ENCODE results near the gene AASS. TPM values are rescaled to one million over a fixed set of nuclear protein-coding genes. Genes with fewer than 3 reads are reported as not detected.

AASS gene
- total RNA-seq, 1 donor: 26.4 TPM

DNA sequence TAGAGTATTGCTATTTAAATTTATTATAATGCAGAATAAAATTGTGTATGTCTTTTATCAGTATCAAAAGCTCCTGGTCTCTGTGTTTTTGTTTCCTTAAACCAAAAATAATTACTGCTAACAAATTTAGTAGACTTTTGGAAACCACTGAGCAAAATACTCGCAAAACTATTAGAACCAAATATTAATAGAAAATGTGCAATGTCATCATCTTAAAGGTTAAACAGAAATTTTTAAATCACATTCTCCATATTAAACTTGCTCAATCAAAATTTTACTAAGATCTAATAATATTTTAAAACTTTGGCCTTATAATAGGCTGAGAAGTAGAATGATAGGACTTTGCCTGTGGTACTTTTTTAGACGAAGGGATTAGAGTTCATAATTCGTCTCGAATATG is 48.4 kb downstream of the AASS start:
- Histone ChIP-seq H2AFZ (ENCODE audit: low read length) (no peak overlapping the region), H3K9me3 (ENCODE audit: low read depth, low read length) (no peaks in the 10 kb centered on the region), H3K4me3 (ENCODE audit: insufficient read depth, low read length) (no peak overlapping the region), H3K27ac (ENCODE audit: low read depth, low read length) (no peak overlapping the region), H3K4me2 (ENCODE audit: insufficient read depth, low read length) (no peak overlapping the region), H4K20me1 (ENCODE audit: insufficient read depth, low read length) (no peaks in the 10 kb centered on the region), H3K79me2 (ENCODE audit: insufficient read depth, low read length) (no peaks in the 10 kb centered on the region), H3K36me3 (ENCODE audit: insufficient read depth, low read length) (no peaks in the 10 kb centered on the region), H3K27me3 (ENCODE audit: insufficient read depth, low read length) (no peaks in the 10 kb centered on the region), H3K4me1 (ENCODE audit: insufficient read depth, low read length) (no peaks in the 10 kb centered on the region)
- TF ChIP-seq, protein P1, sequence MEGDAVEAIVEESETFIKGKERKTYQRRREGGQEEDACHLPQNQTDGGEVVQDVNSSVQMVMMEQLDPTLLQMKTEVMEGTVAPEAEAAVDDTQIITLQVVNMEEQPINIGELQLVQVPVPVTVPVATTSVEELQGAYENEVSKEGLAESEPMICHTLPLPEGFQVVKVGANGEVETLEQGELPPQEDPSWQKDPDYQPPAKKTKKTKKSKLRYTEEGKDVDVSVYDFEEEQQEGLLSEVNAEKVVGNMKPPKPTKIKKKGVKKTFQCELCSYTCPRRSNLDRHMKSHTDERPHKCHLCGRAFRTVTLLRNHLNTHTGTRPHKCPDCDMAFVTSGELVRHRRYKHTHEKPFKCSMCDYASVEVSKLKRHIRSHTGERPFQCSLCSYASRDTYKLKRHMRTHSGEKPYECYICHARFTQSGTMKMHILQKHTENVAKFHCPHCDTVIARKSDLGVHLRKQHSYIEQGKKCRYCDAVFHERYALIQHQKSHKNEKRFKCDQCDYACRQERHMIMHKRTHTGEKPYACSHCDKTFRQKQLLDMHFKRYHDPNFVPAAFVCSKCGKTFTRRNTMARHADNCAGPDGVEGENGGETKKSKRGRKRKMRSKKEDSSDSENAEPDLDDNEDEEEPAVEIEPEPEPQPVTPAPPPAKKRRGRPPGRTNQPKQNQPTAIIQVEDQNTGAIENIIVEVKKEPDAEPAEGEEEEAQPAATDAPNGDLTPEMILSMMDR (IDR thresholded peaks at IDR 0.05; ENCODE audit: extremely low read depth, low read depth, low read length): no peak
- no peak for DNase-seq (ENCODE audit: insufficient read length, low spot score, missing footprints)

DNA sequence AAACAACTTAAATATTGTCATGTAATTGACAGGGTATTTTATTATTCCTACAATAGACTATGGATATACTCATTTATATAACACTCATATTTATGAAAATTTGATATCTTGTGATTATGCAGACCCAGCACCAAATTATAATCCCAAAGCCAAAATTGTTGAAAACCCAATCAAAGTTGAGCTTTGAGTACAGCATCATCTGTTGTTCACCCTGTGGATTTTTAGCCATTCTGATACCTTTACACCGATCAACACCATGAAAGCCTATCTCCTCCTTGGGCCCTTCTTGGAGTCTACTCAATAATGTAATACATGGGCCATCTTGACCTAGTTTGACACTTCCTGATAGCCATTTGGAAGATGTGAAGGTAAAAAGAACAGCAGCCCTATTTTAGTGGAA is 49.5 kb downstream of the AASS start:
- no peaks in the 10 kb centered on the region for H3K79me2 ChIP-seq (ENCODE audit: insufficient read depth, low read length)
- TF ChIP-seq, protein P1 (IDR thresholded peaks at IDR 0.05; ENCODE audit: extremely low read depth, low read depth, low read length): no peak
- H3K4me1 ChIP-seq (ENCODE audit: insufficient read depth, low read length): no peaks in the 10 kb centered on the region
- H3K4me2 ChIP-seq (ENCODE audit: insufficient read depth, low read length): no peak overlapping the region
- no peaks in the 10 kb centered on the region for H3K9me3 ChIP-seq (ENCODE audit: low read depth, low read length)
- no peaks in the 10 kb centered on the region for H3K36me3 ChIP-seq (ENCODE audit: insufficient read depth, low read length)
- H3K27ac ChIP-seq (ENCODE audit: low read depth, low read length): no peak overlapping the region
- H2AFZ ChIP-seq (ENCODE audit: low read length): no peak overlapping the region
- H3K4me3 ChIP-seq (ENCODE audit: insufficient read depth, low read length): no peak overlapping the region
- H4K20me1 ChIP-seq (ENCODE audit: insufficient read depth, low read length): no peaks in the 10 kb centered on the region
- no peak for DNase-seq (ENCODE audit: insufficient read length, low spot score, missing footprints)
- H3K27me3 ChIP-seq (ENCODE audit: insufficient read depth, low read length): no peaks in the 10 kb centered on the region

DNA sequence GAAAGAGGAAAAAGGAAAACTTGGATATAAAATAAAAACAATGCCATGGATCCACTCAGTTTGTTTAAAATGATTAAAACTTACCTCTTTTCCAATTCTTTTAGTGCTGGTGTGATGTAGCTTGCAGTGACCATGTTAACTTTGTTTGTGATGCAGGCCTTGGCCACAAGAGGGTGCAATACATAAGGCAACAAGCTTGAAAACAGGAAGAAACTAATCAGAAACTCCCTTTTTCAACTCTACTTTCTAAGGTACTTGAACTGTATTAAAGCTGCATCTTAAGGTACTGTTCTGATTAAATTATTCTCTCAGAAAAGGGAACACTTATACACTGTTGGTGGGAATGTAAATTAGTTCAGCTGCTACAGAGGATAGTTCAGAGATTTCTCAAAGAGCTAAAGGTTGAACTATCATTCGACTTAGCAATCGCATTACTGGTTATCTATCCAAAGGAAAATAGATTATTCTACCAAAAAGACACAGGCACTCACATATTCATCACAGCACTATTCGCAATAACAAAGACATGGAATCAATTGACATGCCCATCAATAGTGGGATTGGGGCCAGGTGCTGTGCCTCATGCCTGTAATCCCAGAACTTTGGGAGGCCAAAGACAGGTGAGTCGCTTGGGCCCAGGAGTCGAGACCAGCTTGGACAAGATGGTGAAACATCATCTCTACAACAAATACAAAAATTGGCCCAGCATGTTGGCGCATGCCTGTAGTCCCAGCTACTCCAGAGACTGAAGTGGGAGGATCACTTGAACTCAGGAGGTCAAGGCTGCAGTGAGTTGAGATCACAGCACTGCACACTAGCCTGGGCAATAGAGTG is 50.9 kb downstream of the AASS start:
- Histone ChIP-seq H4K20me1 (ENCODE audit: insufficient read depth, low read length) (no peaks in the 10 kb centered on the region), H3K27me3 (ENCODE audit: insufficient read depth, low read length) (no peaks in the 10 kb centered on the region), H3K36me3 (ENCODE audit: insufficient read depth, low read length) (no peaks in the 10 kb centered on the region), H3K4me1 (ENCODE audit: insufficient read depth, low read length) (no peaks in the 10 kb centered on the region), H3K4me2 (ENCODE audit: insufficient read depth, low read length) (no peak overlapping the region), H2AFZ (ENCODE audit: low read length) (peak overlapping the region; percentile 50), H3K79me2 (ENCODE audit: insufficient read depth, low read length) (no peaks in the 10 kb centered on the region), H3K4me3 (ENCODE audit: insufficient read depth, low read length) (no peak overlapping the region), H3K9me3 (ENCODE audit: low read depth, low read length) (no peaks in the 10 kb centered on the region), H3K27ac (ENCODE audit: low read depth, low read length) (no peak overlapping the region)
- peak; percentile 44 for DNase-seq (ENCODE audit: insufficient read length, low spot score, missing footprints)
- TF ChIP-seq, protein P1 (IDR thresholded peaks at IDR 0.05; ENCODE audit: extremely low read depth, low read depth, low read length): peak; percentile 90

DNA sequence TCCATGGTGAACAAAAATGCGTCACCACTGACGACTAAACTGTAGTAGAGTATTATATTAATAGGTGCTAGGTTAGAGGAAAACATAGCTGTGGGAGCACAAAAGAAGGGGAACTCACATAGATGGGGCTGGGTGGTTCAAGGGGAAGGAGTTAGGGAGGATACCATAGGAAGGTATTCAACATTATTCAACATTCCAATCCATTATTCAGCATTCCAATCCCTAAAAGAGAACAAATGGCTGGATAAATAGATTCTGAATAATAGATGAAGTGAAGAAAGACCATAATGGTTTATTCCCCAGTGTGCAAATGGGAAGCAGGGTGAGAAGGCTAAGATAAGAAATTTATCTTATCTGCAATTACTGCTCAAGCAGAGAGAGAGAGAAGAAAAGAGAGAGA is 61.4 kb downstream of the AASS start:
- DNase-seq (ENCODE audit: insufficient read length, low spot score, missing footprints): no peak
- Histone ChIP-seq H3K27ac (ENCODE audit: low read depth, low read length) (no peak overlapping the region), H3K9me3 (ENCODE audit: low read depth, low read length) (no peaks in the 10 kb centered on the region), H3K36me3 (ENCODE audit: insufficient read depth, low read length) (no peaks in the 10 kb centered on the region), H3K4me3 (ENCODE audit: insufficient read depth, low read length) (no peak overlapping the region), H3K4me1 (ENCODE audit: insufficient read depth, low read length) (no peaks in the 10 kb centered on the region), H3K4me2 (ENCODE audit: insufficient read depth, low read length) (no peak overlapping the region), H3K79me2 (ENCODE audit: insufficient read depth, low read length) (no peaks in the 10 kb centered on the region), H3K27me3 (ENCODE audit: insufficient read depth, low read length) (no peaks in the 10 kb centered on the region), H4K20me1 (ENCODE audit: insufficient read depth, low read length) (no peaks in the 10 kb centered on the region), H2AFZ (ENCODE audit: low read length) (no peak overlapping the region)
- TF ChIP-seq, protein P1 (IDR thresholded peaks at IDR 0.05; ENCODE audit: extremely low read depth, low read depth, low read length): no peak

Measured in osteoblast (primary cell).